SU-DHL-6 (cell line): ENCODE measurements around the gene GRM8.

Experiments
- H2AFZ ChIP-seq: fragments of 200-600 bp; sonication (generic); 2 replicates; pipeline ENCODE4 v1.6.1; 2014; ENCODE audit warnings: low read depth, mild to moderate bottlenecking, moderate library complexity, mixed read lengths, antibody characterized with exemption, low read length; ENCODE audit not compliant: severe bottlenecking
- H3F3A ChIP-seq: fragments of 200-600 bp; shearing (Covaris generic); 2 replicates; pipeline ENCODE4 v1.6.0; 2016; ENCODE audit warnings: antibody characterized with exemption, mild to moderate bottlenecking; ENCODE audit not compliant: insufficient read depth
- H3K27ac ChIP-seq: fragments of 200-600 bp; sonication (generic); 2 replicates; pipeline ENCODE4 v1.5.1; 2016; ENCODE audit warnings: low read depth, mild to moderate bottlenecking, low read length, moderate library complexity, mixed read lengths
- H3K27me3 ChIP-seq: fragments of 200-600 bp; sonication (generic), shearing (Covaris generic); 2 replicates; pipeline ENCODE4 v1.6.0; 2014; ENCODE audit warnings: mild to moderate bottlenecking, low read length
- H3K36me3 ChIP-seq: fragments of 200-600 bp; sonication (generic); 2 replicates; pipeline ENCODE4 v1.6.1; 2014; ENCODE audit warnings: mild to moderate bottlenecking, low read length, mixed read lengths
- H3K4me2 ChIP-seq: fragments of 300-600, 200-600 bp; shearing (Covaris generic), sonication (generic); 2 replicates; pipeline ENCODE4 v1.6.0; 2014; ENCODE audit warnings: low read length, low read depth, mild to moderate bottlenecking; ENCODE audit not compliant: poor library complexity, severe bottlenecking
- H3K4me3 ChIP-seq: fragments of 200-600 bp; sonication (generic); 2 replicates; pipeline ENCODE4 v1.5.1; 2014; ENCODE audit warnings: antibody characterized with exemption, low read length, mild to moderate bottlenecking, mixed read lengths; ENCODE audit not compliant: insufficient read depth, poor library complexity, severe bottlenecking
- H3K79me2 ChIP-seq: fragments of 200-600 bp; sonication (generic); 2 replicates; pipeline ENCODE4 v1.6.1; 2014; ENCODE audit warnings: mild to moderate bottlenecking, low read length, moderate library complexity; ENCODE audit not compliant: insufficient read depth
- H3K9ac ChIP-seq: fragments of 200-600 bp; sonication (generic); 2 replicates; pipeline ENCODE4 v1.7.0; 2014; ENCODE audit warnings: mild to moderate bottlenecking, low read length
- H3K9me2 ChIP-seq: fragments of 200-600 bp; sonication (generic); replicated peaks from 2 replicates; pipeline ENCODE4 v1.6.1; 2014; ENCODE audit warnings: low read length; ENCODE audit not compliant: insufficient read depth
- H3K9me3 ChIP-seq: fragments of 200-600 bp; sonication (generic); 2 replicates; pipeline ENCODE4 v1.6.1; 2014; ENCODE audit warnings: low read length, mixed read lengths; ENCODE audit not compliant: insufficient read depth
- H4K20me1 ChIP-seq: fragments of 200-600 bp; sonication (generic); 2 replicates; pipeline ENCODE4 v1.6.1; 2014; ENCODE audit warnings: low read depth, mild to moderate bottlenecking, antibody characterized with exemption, low read length, moderate library complexity, mixed read lengths
- EZH2phosphoT487 ChIP-seq: fragments of 200-600 bp; sonication (generic), shearing (Covaris generic); conservative IDR thresholded peaks from 2 replicates; pipeline ENCODE4 v1.6.1; 2018; ENCODE audit warnings: mild to moderate bottlenecking, antibody characterized with exemption, low read length, moderate library complexity, mixed read lengths
- TF ChIP-seq, protein P1 (sequence below): fragments of 200-600 bp; sonication (generic); IDR thresholded peaks from one replicate; pipeline ENCODE4 v1.5.1; 2017; ENCODE audit warnings: antibody characterized with exemption, mild to moderate bottlenecking, low read length, moderate library complexity; ENCODE audit not compliant: insufficient read depth, poor library complexity, severe bottlenecking

Gene GRM8

DNA sequence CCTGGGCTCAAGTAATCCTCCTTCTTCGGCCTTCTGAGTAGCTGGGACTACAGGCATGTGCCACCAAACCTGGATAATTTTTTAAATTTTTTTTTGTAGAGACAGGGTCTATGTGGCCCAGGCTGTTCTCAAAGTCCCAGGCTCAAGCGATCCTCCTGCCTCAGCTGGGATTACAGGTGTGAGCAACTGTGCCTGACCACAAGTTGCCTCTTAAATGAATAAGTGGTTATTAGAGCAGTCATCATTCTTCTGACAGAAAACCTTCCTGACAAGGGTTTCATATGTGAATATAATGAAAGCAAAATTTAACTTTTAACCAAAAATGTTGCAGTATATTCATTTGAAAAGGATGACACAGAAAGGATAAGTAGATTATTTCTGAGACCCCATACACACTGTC is 532.5 kb downstream of the GRM8 start:
- no peaks in the 10 kb centered on the region for H3K79me2 ChIP-seq
- H4K20me1 ChIP-seq: no peaks in the 10 kb centered on the region
- 0 out of 2 replicates have a peak, but pooled peaks cover 4% of the 10 kb centered on the region for H3F3A ChIP-seq
- no peaks in the 10 kb centered on the region for H3K9me3 ChIP-seq
- H3K4me2 ChIP-seq: peak overlapping the region; percentile 47
- no peaks in the 10 kb centered on the region for H3K9me2 ChIP-seq
- H3K9ac ChIP-seq: no peak overlapping the region
- no peak for TF ChIP-seq EZH2phosphoT487
- TF ChIP-seq, protein P1, sequence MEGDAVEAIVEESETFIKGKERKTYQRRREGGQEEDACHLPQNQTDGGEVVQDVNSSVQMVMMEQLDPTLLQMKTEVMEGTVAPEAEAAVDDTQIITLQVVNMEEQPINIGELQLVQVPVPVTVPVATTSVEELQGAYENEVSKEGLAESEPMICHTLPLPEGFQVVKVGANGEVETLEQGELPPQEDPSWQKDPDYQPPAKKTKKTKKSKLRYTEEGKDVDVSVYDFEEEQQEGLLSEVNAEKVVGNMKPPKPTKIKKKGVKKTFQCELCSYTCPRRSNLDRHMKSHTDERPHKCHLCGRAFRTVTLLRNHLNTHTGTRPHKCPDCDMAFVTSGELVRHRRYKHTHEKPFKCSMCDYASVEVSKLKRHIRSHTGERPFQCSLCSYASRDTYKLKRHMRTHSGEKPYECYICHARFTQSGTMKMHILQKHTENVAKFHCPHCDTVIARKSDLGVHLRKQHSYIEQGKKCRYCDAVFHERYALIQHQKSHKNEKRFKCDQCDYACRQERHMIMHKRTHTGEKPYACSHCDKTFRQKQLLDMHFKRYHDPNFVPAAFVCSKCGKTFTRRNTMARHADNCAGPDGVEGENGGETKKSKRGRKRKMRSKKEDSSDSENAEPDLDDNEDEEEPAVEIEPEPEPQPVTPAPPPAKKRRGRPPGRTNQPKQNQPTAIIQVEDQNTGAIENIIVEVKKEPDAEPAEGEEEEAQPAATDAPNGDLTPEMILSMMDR: no peak
- no peak overlapping the region for H3K4me3 ChIP-seq
- H2AFZ ChIP-seq: no peak overlapping the region
- no peaks in the 10 kb centered on the region for H3K36me3 ChIP-seq
- H3K27ac ChIP-seq: 0 out of 2 replicates have a peak overlapping the region, but pooled peaks have one; percentile 17
- H3K27me3 ChIP-seq: no peaks in the 10 kb centered on the region

DNA sequence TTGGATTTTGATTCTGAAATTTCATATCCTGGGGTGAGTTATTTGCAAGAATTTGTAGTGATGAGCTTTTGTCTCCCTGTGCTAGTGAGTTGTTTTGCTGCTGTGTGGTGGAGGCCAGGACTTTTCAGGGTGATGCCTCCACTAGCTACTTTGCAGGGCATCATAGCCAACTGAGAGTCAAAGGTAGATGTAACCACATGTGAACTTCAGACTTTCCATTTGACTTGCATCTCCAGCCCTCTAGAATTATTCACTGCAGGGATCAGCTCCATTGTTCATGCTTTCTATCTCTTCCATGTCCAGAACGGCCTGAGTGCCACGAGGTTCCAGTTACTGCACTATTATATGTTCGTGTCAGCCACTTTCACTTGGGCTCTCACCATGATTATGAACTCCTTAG is 534.3 kb downstream of the GRM8 start:
- Histone ChIP-seq H3K79me2 (no peaks in the 10 kb centered on the region), H3K9ac (no peak overlapping the region), H3K9me2 (no peaks in the 10 kb centered on the region), H3K27ac (no peak overlapping the region), H3K27me3 (no peaks in the 10 kb centered on the region), H3K4me3 (no peak overlapping the region), H4K20me1 (no peaks in the 10 kb centered on the region), H3K36me3 (no peaks in the 10 kb centered on the region), H3K9me3 (no peaks in the 10 kb centered on the region), H3F3A (0 out of 2 replicates have a peak, but pooled peaks cover 4% of the 10 kb centered on the region), H2AFZ (peak overlapping the region; percentile 12), H3K4me2 (no peak overlapping the region)
- TF ChIP-seq, protein P1: no peak
- no peak for TF ChIP-seq EZH2phosphoT487

DNA sequence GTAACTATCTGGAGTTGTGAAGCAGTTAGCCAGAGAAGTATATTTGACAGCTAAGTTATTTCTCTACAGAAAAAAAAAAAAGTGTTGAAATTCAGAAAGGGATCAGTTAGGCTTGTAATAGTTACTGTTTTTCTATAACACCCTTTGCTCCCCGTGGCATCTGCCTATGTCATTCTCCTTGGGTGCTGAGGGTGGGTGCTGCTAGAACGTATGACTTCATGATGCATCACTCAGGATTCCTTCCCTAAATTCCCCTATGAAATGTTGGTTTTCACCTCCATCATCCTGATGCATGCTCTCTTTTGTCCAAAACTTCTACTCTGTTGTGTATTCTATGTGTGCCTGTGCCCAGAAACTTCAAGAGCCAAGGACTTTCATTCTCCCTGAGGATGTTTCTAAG is 536.4 kb downstream of the GRM8 start:
- Histone ChIP-seq H3K4me2 (no peak overlapping the region), H3K4me3 (no peak overlapping the region), H2AFZ (no peak overlapping the region), H3K27ac (no peak overlapping the region), H3K9me3 (no peaks in the 10 kb centered on the region; the same call in 1 of the 2 replicates), H3K27me3 (no peaks in the 10 kb centered on the region), H3K9ac (no peak overlapping the region), H3F3A (0 out of 2 replicates have a peak, but pooled peaks cover 4% of the 10 kb centered on the region), H4K20me1 (no peaks in the 10 kb centered on the region), H3K36me3 (peaks cover under 1% of the 10 kb centered on the region; the same call in 1 of the 2 replicates), H3K79me2 (no peaks in the 10 kb centered on the region), H3K9me2 (no peaks in the 10 kb centered on the region)
- TF ChIP-seq, protein P1: no peak
- no peak for TF ChIP-seq EZH2phosphoT487
